ENCODE data around the gene TIMP4. TPM values are rescaled to one million over a fixed set of nuclear protein-coding genes. Genes with fewer than 3 reads are reported as not detected.
A peak's percentile ranks its signal among the peaks of the same experiment; 100 is the strongest.

Gene TIMP4
- total RNA-seq = 35.1 TPM

DNA sequence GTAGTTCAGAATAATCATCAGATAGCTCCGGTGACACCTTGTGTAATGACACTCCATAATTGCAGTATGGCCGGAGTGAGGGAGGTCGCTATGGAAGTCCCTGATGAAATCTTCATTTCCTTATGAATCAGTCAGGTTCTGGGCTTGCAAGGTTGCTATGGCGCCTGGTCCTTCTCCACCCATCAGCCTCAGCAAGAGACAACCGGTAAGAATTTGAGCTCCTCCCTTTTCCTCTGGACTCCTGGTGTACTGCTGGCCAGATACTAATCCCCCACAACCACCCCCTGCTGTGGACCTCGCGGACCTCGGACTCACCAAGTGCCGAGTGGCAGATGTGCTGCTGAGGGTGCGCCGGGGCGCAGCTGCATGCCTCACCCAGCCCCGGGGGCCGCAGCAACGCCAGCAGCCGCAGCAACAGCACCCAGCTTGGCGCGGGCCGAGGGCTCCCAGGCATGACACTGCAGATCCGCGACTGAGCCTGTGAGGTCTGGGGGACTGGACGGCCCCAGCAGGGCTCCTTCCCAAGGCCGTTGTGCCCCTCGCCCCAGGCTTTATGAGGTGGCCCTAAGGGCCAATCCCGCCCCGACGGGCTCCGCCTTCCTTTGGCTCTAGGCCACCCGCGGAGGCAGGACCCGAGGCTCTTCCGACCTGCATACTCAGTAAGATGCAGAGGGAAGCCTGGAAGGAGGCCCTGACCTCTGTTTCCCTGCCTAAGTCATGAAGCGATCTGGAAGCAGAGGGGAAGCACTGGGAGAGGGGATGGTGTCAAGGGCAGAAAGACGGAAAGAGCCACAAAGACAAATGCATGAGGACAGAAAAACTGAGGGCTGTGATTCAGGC is at the start of gene TIMP4:
Gene TIMP4, minus strand, starts transcription at position 526 of the 840 bp plus-strand sequence. Its CDS starts 72 bp downstream, at position 454.
- intact Hi-C loops (cut with DNase I) = no loop called here
- peaks cover 9% of the 10 kb centered on the region for H3K4me1 ChIP-seq
- H3K27ac ChIP-seq = peak within 1 kb of the TSS; percentile 60
- no peaks in the 10 kb centered on the region for H3K27me3 ChIP-seq
- DNase-seq (ENCODE audit: extremely low spot score in 2 of 2) = no peak
- peak within 1 kb of the TSS; percentile 45 to 65 for H3K4me3 ChIP-seq
- H3K36me3 ChIP-seq = no peaks in the 10 kb centered on the region
- TF ChIP-seq POLR2A (IDR thresholded peaks at IDR 0.05) = no peak
- TF ChIP-seq POLR2AphosphoS5 (IDR thresholded peaks at IDR 0.05; ENCODE audit: insufficient read depth in 1 of 2, low read depth in 1 of 2) = peak in 1 of 2 donors; percentile 43
- TF ChIP-seq CTCF (IDR thresholded peaks at IDR 0.05) = no peak
- H3K9me3 ChIP-seq = no peaks in the 10 kb centered on the region

DNA sequence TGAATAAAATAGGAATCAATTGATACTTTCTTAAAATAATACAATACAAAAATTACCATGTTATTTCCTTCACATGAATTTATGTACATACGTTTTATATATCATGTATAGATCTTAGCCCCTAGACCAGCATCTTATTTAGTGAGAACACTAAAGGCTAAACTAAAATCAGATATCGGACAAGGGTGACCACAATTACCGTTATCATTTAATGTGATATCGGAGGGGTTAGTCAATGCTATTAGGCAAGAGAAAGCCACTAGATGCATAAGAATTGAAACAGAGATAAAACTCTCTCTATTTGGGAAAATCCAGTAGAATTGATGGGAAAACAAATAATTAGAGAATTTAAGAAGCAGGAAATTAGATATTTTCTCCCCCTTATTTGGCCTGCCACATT is 46.5 kb upstream of the TIMP4 start:
- TF ChIP-seq POLR2A (IDR thresholded peaks at IDR 0.05) (no peak), POLR2AphosphoS5 (IDR thresholded peaks at IDR 0.05; ENCODE audit: insufficient read depth in 1 of 2, low read depth in 1 of 2) (no peak), CTCF (IDR thresholded peaks at IDR 0.05) (no peak)
- Histone ChIP-seq H3K27ac (no peak overlapping the region), H3K4me3 (no peak overlapping the region), H3K27me3 (no peaks in the 10 kb centered on the region), H3K4me1 (no peaks in the 10 kb centered on the region), H3K36me3 (no peaks in the 10 kb centered on the region), H3K9me3 (no peaks in the 10 kb centered on the region)
- intact Hi-C loops (cut with DNase I) = no loop called here
- DNase-seq (ENCODE audit: extremely low spot score in 2 of 2) = no peak

DNA sequence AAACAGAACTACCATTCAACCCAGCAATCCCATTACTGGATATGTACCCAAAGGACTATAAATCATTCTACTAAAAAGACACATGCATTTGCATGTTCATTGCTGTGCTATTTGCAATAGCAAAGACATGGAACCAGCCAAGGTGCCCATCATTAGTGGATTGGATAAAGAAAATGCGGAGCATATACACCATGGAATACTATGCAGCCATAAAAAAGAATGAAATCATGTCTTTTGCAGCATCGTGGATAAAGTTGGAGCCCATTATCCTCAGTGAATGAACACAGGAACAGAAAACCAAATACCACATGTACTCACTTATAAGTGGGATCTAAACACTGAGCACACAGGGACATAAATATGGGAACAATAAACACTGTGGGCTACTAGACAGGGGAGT is 43.1 kb upstream of the TIMP4 start:
- H3K27ac ChIP-seq = no peak overlapping the region
- no peak overlapping the region for H3K4me3 ChIP-seq
- H3K4me1 ChIP-seq = peaks cover 9% of the 10 kb centered on the region
- intact Hi-C loops (cut with DNase I) = no loop called here
- H3K36me3 ChIP-seq = no peaks in the 10 kb centered on the region
- H3K27me3 ChIP-seq = no peaks in the 10 kb centered on the region
- no peaks in the 10 kb centered on the region for H3K9me3 ChIP-seq
- TF ChIP-seq POLR2A (IDR thresholded peaks at IDR 0.05) (no peak), POLR2AphosphoS5 (IDR thresholded peaks at IDR 0.05; ENCODE audit: insufficient read depth in 1 of 2, low read depth in 1 of 2) (no peak), CTCF (IDR thresholded peaks at IDR 0.05) (no peak)
- no peak for DNase-seq (ENCODE audit: extremely low spot score in 2 of 2)

DNA sequence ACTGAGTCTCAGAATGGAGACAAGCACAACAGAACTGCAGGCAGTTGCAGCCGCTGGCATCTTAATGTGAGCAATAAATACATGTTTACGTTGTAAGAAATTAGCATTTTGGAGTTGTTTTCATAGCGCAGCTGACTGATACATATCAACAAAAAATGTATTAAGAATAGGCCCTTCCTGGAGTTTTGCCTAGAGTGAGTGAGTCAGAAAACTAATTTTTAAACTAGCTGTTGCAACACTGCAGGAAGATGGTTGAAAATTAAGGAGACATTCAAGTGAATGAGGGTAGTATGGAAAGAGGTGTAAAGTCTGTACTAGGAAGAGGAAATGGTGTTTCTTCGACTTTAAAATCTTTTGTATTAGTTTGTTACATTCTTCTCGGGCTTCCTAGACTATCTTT is 39.6 kb upstream of the TIMP4 start:
- no peak overlapping the region for H3K27ac ChIP-seq
- TF ChIP-seq POLR2AphosphoS5 (IDR thresholded peaks at IDR 0.05; ENCODE audit: insufficient read depth in 1 of 2, low read depth in 1 of 2) (peak in 1 of 2 donors; percentile 36), POLR2A (IDR thresholded peaks at IDR 0.05) (no peak), CTCF (IDR thresholded peaks at IDR 0.05) (no peak)

DNA sequence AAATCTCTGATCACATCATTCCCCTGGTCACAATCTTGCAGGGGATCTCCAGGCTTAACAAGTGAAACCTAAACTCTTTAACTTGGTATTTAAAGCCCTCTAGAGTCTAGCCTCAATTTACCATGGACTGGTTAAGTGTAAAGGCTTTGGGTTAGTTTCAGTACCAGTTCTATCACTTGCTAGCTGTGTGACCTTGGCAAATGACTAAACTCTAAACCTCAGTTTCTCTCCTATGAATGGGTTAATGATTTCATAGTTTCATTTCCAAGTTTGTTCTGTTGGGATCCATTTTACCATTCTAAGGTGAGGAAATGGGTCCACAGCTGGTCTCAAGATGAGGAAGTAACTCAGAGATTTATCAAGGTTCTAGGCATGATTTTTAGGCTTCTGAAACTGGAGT is 38.8 kb upstream of the TIMP4 start:
- intact Hi-C loops (cut with DNase I) = no loop called here
- TF ChIP-seq POLR2A (IDR thresholded peaks at IDR 0.05) = no peak
- no peak for TF ChIP-seq CTCF (IDR thresholded peaks at IDR 0.05)
- TF ChIP-seq POLR2AphosphoS5 (IDR thresholded peaks at IDR 0.05; ENCODE audit: insufficient read depth in 1 of 2, low read depth in 1 of 2) = no peak
- H3K27ac ChIP-seq = no peak overlapping the region
- H3K27me3 ChIP-seq = no peaks in the 10 kb centered on the region
- no peaks in the 10 kb centered on the region for H3K36me3 ChIP-seq
- no peak overlapping the region for H3K4me3 ChIP-seq
- no peak for DNase-seq (ENCODE audit: extremely low spot score in 2 of 2)
- H3K9me3 ChIP-seq = no peaks in the 10 kb centered on the region
- H3K4me1 ChIP-seq = peaks cover 37% of the 10 kb centered on the region

More for the DNA sequence above, 39.6 kb upstream of the TIMP4 start:
- H3K36me3 ChIP-seq = no peaks in the 10 kb centered on the region
- H3K27me3 ChIP-seq = no peaks in the 10 kb centered on the region
- no peaks in the 10 kb centered on the region for H3K9me3 ChIP-seq
- intact Hi-C loops (cut with DNase I) = no loop called here
- H3K4me1 ChIP-seq = peaks cover 29% of the 10 kb centered on the region
- no peak for DNase-seq (ENCODE audit: extremely low spot score in 2 of 2)
- no peak overlapping the region for H3K4me3 ChIP-seq

Data from vagina (tissue), 2 donors.